Breast epithelium (tissue), 3 donors: ENCODE measurements around the gene TRMT2A.

Experiments
- CTCF ChIP-seq, 3 donors: fragments of 450-650 bp; IDR thresholded peaks; one replicate each; pipeline ENCODE4 v1.5.1; 2016 to 2017; ENCODE audit warnings: antibody characterized with exemption in 3 of 3, mild to moderate bottlenecking in 3 of 3, moderate library complexity in 3 of 3
- POLR2A ChIP-seq: fragments of 450-650 bp; IDR thresholded peaks from one replicate; pipeline ENCODE4 v1.6.1; 2016; ENCODE audit warnings: antibody characterized with exemption, mild to moderate bottlenecking, moderate library complexity

- TF ChIP-seq CTCF (IDR thresholded peaks at IDR 0.05) = peak; percentile 99 to 100 (median 99)
- TF ChIP-seq POLR2A = no peak
These were observed 39.8 kb upstream of the TRMT2A start for GRCh38 chr22:20156611-20157429.
